ENCODE data around the gene CCL16. TPM values are rescaled to one million over a fixed set of nuclear protein-coding genes. Genes with fewer than 3 reads are reported as not detected.

The CCL16 gene
- total and polyA plus RNA-seq, 3 donors from 2014 or later: 0.24 TPM; not detected in 2

- no peak for DNase-seq
- H3K36me3 ChIP-seq (ENCODE audit: low read depth, missing control alignments): no peaks in the 10 kb centered on the region
- no peaks in the 10 kb centered on the region for H3K4me1 ChIP-seq
- H3K27ac ChIP-seq: no peak overlapping the region
- no peaks in the 10 kb centered on the region for H3K9me3 ChIP-seq
- H3K4me3 ChIP-seq: no peak overlapping the region
- TF ChIP-seq CTCF (IDR thresholded peaks at IDR 0.05) (no peak), POLR2A (IDR thresholded peaks at IDR 0.05) (no peak)
- WGBS, 2 donors: 80% methylated on average over 4 of the region's 4 CpGs
- H3K27me3 ChIP-seq: no peaks in the 10 kb centered on the region
- intact Hi-C loops (cut with DNase I; ENCODE audit: low total_unique reads): no loop called here
Measured at GRCh38 chr17:35981908-35982330, 622 bp upstream of the CCL16 start.

GRCh38 chr17:35978346-35978745 is 3.0 kb downstream of the CCL16 start:
- WGBS, 2 donors: 84 to 89% methylated on average over 3 of the region's 3 CpGs
- Histone ChIP-seq H3K9me3 (no peaks in the 10 kb centered on the region), H3K36me3 (ENCODE audit: low read depth, missing control alignments) (no peaks in the 10 kb centered on the region), H3K4me3 (no peak overlapping the region), H3K27me3 (no peaks in the 10 kb centered on the region), H3K4me1 (no peaks in the 10 kb centered on the region), H3K27ac (no peak overlapping the region)
- DNase-seq: no peak
- TF ChIP-seq POLR2A (IDR thresholded peaks at IDR 0.05) (no peak), CTCF (IDR thresholded peaks at IDR 0.05) (no peak)
- intact Hi-C loops (cut with DNase I; ENCODE audit: low total_unique reads): no loop called here

- TF ChIP-seq POLR2A (IDR thresholded peaks at IDR 0.05) (no peak), CTCF (IDR thresholded peaks at IDR 0.05) (no peak)
- H3K4me1 ChIP-seq: no peaks in the 10 kb centered on the region
- WGBS, 2 donors: 77 to 98% methylated on average over 7 of the region's 7 CpGs
- H3K4me3 ChIP-seq: no peak overlapping the region
- intact Hi-C loops (cut with DNase I; ENCODE audit: low total_unique reads): no loop called here
- H3K9me3 ChIP-seq: no peaks in the 10 kb centered on the region
- DNase-seq: no peak
- no peak overlapping the region for H3K27ac ChIP-seq
- no peaks in the 10 kb centered on the region for H3K27me3 ChIP-seq
- no peaks in the 10 kb centered on the region for H3K36me3 ChIP-seq (ENCODE audit: low read depth, missing control alignments)
Measured at GRCh38 chr17:35977509-35977908, 3.8 kb downstream of the CCL16 start.

GRCh38 chr17:35973333-35974260 is 7.7 kb downstream of the CCL16 start:
- Histone ChIP-seq H3K4me3 (no peak overlapping the region), H3K9me3 (no peaks in the 10 kb centered on the region), H3K4me1 (no peaks in the 10 kb centered on the region), H3K36me3 (ENCODE audit: low read depth, missing control alignments) (no peaks in the 10 kb centered on the region), H3K27me3 (no peaks in the 10 kb centered on the region), H3K27ac (no peak overlapping the region)
- no peak for TF ChIP-seq CTCF (IDR thresholded peaks at IDR 0.05)
- TF ChIP-seq POLR2A (IDR thresholded peaks at IDR 0.05): no peak
- intact Hi-C loops (cut with DNase I; ENCODE audit: low total_unique reads): no loop called here
- WGBS, 2 donors: 59 to 65% methylated on average over 9 to 10 of the region's 10 CpGs
- DNase-seq: no peak

GRCh38 chr17:35972945-35973332 is 8.4 kb downstream of the CCL16 start:
- no peaks in the 10 kb centered on the region for H3K36me3 ChIP-seq (ENCODE audit: low read depth, missing control alignments)
- 82 to 88% methylated on average over 4 of the region's 4 CpGs for WGBS, 2 donors
- no peaks in the 10 kb centered on the region for H3K9me3 ChIP-seq
- H3K4me3 ChIP-seq: no peak overlapping the region
- no peak for DNase-seq
- no peaks in the 10 kb centered on the region for H3K4me1 ChIP-seq
- intact Hi-C loops (cut with DNase I; ENCODE audit: low total_unique reads): no loop called here
- no peak for TF ChIP-seq CTCF (IDR thresholded peaks at IDR 0.05)
- no peak for TF ChIP-seq POLR2A (IDR thresholded peaks at IDR 0.05)
- no peaks in the 10 kb centered on the region for H3K27me3 ChIP-seq
- H3K27ac ChIP-seq: no peak overlapping the region
